Astrocyte of the spinal cord (primary cell): ENCODE measurements around the gene VAV2.

Experiments used
- DNase-seq: peaks from one replicate; pipeline ENCODE4 v3.0.0; 2011; ENCODE audit warnings: low read depth, low spot score
- H3K4me3 ChIP-seq: 2 replicates; pipeline ENCODE4 v1.5.1; 2011; ENCODE audit warnings: low read depth, mild to moderate bottlenecking, low read length, moderate library complexity
- in situ Hi-C: cut with HindIII; loops from 2 replicates; pipeline ENCODE4 v1.10.0; 2017; ENCODE audit warnings: low sequenced_read_pairs
- TF ChIP-seq, protein P1 (sequence below): IDR thresholded peaks from 2 replicates; pipeline ENCODE4 v1.5.1; 2012; ENCODE audit warnings: low read depth, mild to moderate bottlenecking, low read length, inconsistent platforms

Gene VAV2

GRCh38 chr9:134036130-134036529 lies 44.0 kb upstream of the VAV2 start:
- TF ChIP-seq, protein P1, sequence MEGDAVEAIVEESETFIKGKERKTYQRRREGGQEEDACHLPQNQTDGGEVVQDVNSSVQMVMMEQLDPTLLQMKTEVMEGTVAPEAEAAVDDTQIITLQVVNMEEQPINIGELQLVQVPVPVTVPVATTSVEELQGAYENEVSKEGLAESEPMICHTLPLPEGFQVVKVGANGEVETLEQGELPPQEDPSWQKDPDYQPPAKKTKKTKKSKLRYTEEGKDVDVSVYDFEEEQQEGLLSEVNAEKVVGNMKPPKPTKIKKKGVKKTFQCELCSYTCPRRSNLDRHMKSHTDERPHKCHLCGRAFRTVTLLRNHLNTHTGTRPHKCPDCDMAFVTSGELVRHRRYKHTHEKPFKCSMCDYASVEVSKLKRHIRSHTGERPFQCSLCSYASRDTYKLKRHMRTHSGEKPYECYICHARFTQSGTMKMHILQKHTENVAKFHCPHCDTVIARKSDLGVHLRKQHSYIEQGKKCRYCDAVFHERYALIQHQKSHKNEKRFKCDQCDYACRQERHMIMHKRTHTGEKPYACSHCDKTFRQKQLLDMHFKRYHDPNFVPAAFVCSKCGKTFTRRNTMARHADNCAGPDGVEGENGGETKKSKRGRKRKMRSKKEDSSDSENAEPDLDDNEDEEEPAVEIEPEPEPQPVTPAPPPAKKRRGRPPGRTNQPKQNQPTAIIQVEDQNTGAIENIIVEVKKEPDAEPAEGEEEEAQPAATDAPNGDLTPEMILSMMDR, result no peak
- in situ Hi-C loops, result no loop called here
- DNase-seq, result no peak
- no peak overlapping the region for H3K4me3 ChIP-seq

DNA sequence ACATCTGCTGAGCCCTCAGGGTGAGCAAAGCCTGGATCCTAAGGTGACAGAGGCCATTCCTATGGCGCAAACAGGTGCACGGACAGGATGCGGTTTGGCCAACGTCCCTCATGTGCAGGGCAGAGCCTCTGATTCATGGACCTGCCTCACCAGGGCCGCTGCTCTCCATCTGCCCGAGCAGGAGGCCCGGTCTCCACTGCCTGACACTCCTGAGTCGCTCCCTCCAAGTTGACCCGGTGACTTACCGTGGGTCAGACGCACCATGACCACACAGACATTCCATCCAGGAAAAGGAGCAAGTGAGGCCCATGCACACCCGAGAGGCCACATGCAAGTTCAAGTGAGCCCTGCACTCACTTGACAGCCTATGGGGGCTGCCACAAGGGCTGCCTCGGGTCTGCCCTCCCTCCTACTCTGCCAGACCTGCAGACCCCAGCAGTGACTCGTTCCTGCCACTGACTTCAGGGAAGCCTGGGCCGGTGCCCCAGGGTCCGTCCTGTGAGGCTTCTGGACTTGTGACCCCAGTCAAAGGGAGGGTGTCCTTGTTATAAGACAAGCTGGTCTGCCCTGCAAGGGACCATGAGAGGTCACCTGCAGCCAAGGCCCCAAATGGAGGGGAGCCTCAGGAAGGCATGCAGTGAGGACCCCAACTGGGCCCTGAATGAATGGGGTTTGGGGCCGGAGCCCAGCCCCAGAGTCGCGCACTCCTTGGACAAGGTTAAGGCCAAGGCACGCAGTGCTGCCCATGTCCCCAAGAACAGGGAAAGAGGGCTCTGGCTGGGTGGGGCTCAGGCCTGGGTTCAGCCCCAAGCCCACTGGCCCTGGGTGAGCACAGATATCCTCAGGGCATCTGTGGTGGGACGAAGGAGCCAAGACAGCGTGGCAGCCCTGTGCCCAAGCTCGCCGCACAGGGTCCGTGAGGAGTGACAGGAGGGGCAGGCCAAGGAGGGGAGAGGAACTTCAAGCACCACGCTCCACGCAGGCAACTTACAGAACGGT lies 43.2 kb upstream of the VAV2 start:
- in situ Hi-C loops, result no loop called here
- DNase-seq, result no peak
- no peak overlapping the region for H3K4me3 ChIP-seq
- TF ChIP-seq, protein P1, result no peak

DNA sequence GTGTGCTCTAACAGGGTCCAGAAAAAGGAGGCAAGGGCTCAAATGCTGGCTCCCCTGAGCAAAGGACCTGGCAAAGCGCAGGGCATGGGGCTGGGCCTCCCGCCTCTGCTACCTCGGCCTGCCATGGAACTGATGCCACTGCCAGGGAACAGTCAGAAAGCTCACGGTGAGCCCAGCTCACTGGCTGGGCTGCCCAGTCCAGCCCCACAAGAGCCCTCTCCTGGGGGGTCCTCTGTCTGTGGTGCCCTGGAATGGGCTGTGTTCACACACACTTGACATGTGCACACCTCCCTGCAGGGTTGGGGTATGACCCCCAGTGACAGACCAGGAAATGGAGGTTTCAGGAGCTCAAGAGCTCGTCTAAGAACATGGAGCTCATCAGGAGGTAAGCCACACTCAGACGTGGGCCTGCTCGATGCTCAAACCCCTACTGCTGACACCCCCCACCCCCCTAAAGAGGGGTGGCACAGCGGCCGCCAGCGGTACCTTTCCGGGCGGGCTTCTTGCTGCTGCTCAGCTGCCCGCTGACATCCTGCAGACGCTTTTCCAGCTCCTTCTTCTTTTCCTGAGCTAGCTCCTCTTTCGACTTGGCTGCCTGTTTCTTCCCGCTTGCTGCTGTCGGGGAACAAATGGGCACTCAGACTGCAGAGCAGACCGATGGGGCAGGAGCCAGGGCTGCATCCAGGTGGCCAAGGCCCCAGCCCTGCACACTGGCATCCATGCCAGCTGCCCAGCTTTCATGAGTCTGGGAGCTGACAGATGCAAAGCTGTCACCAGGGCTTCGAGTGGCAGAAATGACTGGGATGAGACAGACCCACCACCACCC lies 42.3 kb upstream of the VAV2 start:
- in situ Hi-C loops, result no loop called here
- no peak for DNase-seq
- H3K4me3 ChIP-seq, result no peak overlapping the region
- TF ChIP-seq, protein P1, result no peak

- DNase-seq, result no peak
- TF ChIP-seq, protein P1, result no peak
- H3K4me3 ChIP-seq, result no peak overlapping the region
- in situ Hi-C loops, result no loop called here
Observed at GRCh38 chr9:134033516-134034214, 41.5 kb upstream of the VAV2 start.

DNA sequence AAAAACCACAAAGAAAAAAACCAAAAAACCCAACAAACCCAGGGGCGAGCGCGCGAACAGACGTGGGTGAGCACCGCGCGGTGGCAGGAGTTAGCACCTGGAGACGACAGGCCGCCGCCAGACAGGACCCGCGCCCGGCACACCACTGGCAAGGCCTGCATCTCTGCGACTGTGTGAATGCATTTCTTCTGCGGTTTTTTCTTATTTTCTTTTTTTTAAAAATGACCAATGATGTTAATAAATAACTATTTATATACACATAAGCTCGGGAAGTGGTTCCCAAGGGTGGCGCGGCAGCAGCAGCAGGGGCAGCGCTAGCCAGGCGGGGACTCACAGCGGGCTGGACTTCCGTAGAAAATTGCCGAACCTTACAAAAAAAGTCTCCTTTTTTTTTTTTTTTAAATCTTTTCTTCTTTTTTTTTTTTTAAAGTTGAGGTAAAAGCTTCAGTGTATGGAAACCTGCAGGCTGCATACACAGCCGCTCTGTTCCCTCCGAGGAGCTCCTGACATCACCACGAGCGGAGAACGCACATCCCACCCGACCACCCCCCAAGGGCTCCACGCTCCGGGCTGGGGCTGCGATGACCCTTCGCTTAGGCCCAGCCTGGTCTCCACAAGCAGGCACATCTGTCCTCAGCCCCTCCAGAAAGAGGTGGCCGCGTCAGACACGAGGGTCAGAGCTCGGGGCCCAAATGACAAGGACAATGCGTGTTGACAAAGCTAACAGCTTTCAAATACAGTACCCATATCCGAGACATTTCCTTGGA lies 40.5 kb upstream of the VAV2 start:
- no peak overlapping the region for H3K4me3 ChIP-seq
- no peak for DNase-seq
- TF ChIP-seq, protein P1, result no peak
- in situ Hi-C loops, result no loop called here
